GM12874 (cell line): Measurements from ENCODE around the gene FARS2.

Experiments used
- CTCF ChIP-seq: IDR thresholded peaks from 2 replicates; pipeline ENCODE4 v1.5.1; 2011; ENCODE audit warnings: low read depth, mild to moderate bottlenecking, control low read depth, low read length, moderate library complexity; ENCODE audit not compliant: insufficient read depth

FARS2 gene

GRCh38 chr6:5493806-5494205 is 232.5 kb downstream of the FARS2 start:
- no peak for TF ChIP-seq CTCF

GRCh38 chr6:5497896-5498578 is 236.7 kb downstream of the FARS2 start:
- TF ChIP-seq CTCF: no peak

GRCh38 chr6:5498579-5498899 is 237.2 kb downstream of the FARS2 start:
- TF ChIP-seq CTCF: no peak

DNA sequence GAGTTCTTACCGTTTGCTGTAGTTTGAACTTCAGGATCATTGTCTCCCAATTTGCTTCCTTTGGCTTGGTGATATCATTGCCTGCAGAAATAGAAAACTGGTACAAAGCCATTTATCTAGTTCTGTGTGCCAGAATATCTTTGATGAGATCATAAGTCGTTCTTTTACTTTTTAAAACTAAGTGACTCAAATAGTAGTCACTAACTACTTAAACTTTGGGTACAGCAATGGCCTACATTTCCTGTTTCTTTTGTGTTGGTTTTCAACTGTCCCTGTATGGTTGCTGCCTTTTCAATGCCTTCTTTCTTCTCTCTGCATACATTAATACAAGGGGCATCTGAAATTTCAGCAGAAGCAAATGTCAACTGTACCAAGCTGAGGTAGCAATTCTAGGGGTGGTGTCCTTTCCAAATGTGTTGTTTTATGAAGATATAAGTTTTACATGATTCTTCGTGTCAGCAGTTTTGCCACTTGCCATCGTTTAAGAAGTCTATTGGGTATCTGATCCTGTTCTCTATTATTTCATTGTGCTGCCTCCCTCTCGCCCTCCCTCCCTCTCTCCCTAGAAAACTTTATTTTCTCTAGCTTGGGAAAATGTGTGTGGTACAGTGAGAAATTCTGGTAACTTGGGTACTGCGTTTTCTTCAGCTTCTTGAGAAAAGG is 238.5 kb downstream of the FARS2 start:
- no peak for TF ChIP-seq CTCF

DNA sequence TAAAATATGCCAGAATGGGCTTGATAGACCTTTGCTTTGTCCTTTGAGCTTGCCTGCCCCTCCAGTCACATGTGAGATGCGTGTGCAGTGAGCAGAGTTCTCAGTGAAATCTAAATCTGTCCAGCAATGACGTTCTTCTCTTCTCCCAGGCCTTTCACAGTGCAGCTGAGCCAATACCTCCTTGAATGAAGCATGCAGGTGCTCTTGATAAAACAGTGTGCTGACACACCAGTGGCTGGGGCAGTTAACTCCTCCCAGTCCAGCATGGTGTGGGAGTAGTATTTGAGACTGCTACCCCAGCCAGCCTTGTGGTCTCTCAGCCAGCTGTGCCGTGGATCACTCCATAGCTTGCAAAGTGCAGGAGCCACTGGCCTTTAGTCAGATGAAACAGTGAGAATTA is 240.5 kb downstream of the FARS2 start:
- TF ChIP-seq CTCF: no peak

DNA sequence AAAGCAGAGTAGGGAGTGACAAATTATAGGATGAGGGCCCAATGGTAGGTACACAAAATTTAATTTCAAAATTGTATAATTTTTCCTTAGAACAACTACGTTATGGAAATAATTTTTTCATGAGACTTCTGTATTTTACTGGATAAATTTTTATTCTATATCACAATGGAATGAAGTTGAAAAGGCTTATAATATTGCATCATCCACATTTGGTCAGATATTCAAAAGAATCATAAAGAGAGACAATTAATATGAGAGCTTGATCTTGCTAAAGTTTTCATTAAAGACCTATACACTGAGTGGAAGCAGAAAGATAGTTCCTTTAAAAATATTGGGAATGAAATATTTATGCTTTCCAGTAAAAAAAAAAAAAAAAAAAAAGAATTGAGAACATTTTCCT is 242.8 kb downstream of the FARS2 start:
- no peak for TF ChIP-seq CTCF

DNA sequence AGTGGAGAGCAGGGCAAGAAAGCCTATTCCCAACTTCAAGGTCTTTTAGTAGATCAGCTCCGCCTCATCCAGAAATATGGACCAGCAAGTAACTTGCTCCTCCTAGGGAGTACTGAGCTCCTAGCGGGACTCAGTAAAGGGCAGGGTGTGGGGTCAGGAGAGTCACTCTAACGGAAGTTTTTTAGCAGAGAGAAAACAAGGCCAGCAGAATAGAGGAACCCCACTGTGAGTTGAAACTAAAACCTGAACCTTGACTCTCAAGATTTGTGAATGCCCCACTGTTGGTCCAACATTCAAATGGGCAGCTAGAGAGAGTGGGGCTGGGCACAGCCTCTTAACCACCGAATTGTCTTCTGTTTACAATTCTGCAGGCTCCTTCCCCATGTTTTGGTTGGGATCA is 244.8 kb downstream of the FARS2 start:
- TF ChIP-seq CTCF: no peak
